H1 (cell line): ENCODE measurements around the gene ARHGEF10L. TPM values are rescaled to one million over a fixed set of nuclear protein-coding genes. Genes with fewer than 3 reads are reported as not detected.

Source experiments
- GABPA ChIP-seq: IDR thresholded peaks from 2 replicates; pipeline ENCODE4 v1.6.1; 2011; ENCODE audit warnings: mild to moderate bottlenecking, low read length, moderate library complexity, borderline replicate concordance; ENCODE audit not compliant: insufficient read depth
- NRF1 ChIP-seq: IDR thresholded peaks from 2 replicates; pipeline ENCODE4 v1.6.1; 2011; ENCODE audit warnings: mild to moderate bottlenecking, low read depth, low read length, improper control_type of control experiment
- POLR2A ChIP-seq, 2 experiments: IDR thresholded peaks; 1 replicate in 1 of 2; 2 replicates in 1 of 2; pipeline ENCODE4 v1.6.1; 2011; ENCODE audit warnings: low read depth in 2 of 2, low read length in 2 of 2, mild to moderate bottlenecking in 2 of 2; ENCODE audit errors: control extremely low read depth in 1 of 2
- SRF ChIP-seq: IDR thresholded peaks from 2 replicates; pipeline ENCODE4 v1.6.1; 2011; ENCODE audit warnings: mild to moderate bottlenecking, low read depth, low read length, moderate library complexity
- polyA plus RNA-seq, 7 experiments: library from polyadenylated mRNA; depleted of rRNA in 3 of 7; stranded (reverse) in 5 of 7; unstranded in 2 of 7; fragments of >200 nt in 5 of 7; fragments of 200-250 nt in 2 of 7; gene quantifications; 1 replicate in 5 of 7; 2 replicates in 1 of 7; 4 replicates in 1 of 7; pipeline versions ENCODE4 v1.2.1 to v1.2.3, GENCODE V29; 2011 to 2013; ENCODE audit warnings: missing spikeins in 2 of 7, mixed read lengths in 2 of 7
- total RNA-seq: library from RNA; stranded (reverse); fragmentation: NEBNext Ultra II Directional; extraction: Animal tissue kit (Norgen Biotek cat#: 25700); gene quantifications from 2 replicates; pipeline ENCODE4 v1.2.1, GENCODE V29; 2021

ARHGEF10L gene
- total and polyA plus RNA-seq, 2 of the 8 experiments (the other 6 are each of a cell fraction or from before 2014, with no cell fraction given), result 33.6 to 39.6 TPM

- TF ChIP-seq SRF (no peak), GABPA (no peak), NRF1 (no peak), POLR2A (IDR thresholded peaks at IDR 0.05; ENCODE audit: control extremely low read depth in 1 of 2, low read depth in 2 of 2, low read length in 2 of 2) (no peak)
Measured at GRCh38 chr1:17630048-17630830, 90.7 kb downstream of the ARHGEF10L start (continued).
